Measurements from ENCODE around the gene KRT16. TPM values are rescaled to one million over a fixed set of nuclear protein-coding genes. Genes with fewer than 3 reads are reported as not detected.

Gene KRT16
- total and polyA plus RNA-seq, 2 of the 8 experiments (the other 6 are each of a cell fraction or from before 2014, with no cell fraction given): not detected

DNA sequence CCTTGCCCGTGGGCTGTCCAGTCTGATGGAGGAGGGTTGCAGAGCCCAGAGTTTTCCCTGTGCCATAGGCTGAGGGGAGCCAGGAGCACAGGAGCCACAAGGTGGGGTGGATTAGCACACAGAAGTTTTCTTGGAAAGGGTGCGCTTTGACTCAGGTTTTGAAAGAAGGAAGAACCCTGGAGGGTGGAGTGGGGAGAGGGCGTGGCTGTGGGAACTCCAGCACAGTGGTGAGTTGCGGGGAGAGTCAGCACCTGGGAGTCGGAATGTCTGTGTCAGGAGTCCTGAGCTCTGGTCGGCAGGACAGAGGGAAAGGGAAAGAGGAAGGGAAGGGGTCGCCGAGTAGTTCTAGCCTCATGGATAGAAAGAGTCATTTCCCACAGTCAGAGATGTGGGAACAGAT is 17.0 kb downstream of the KRT16 start:
- 91% methylated on average over 8 of the region's 8 CpGs; no CpG with 5 or more reads in 1 of the 2 experiments for WGBS, 2 experiments (ENCODE audit: extremely low coverage in 1 of 2, insufficient coverage in 1 of 2, insufficient read length in 1 of 2, insufficient replicate concordance in 2 of 2, low coverage in 1 of 2, low lambda C conversion rate in 2 of 2, missing lambda C conversion rate in 1 of 2)
- Histone ChIP-seq H2BK15ac (ENCODE audit: low read length) (no peak overlapping the region), H4K20me1 (replicated peaks in 1 of 2; ENCODE audit: control insufficient read depth in 1 of 2, insufficient read depth in 2 of 2, low read length in 2 of 2) (peaks cover 0 to 2% of the 10 kb centered on the region in 2 experiments), H2BK120ac (replicated peaks; ENCODE audit: low read depth, low read length) (no peak overlapping the region), H3K9ac (replicated peaks in 1 of 4; ENCODE audit: extremely low read depth in 1 of 4, low read depth in 3 of 4, low read length in 3 of 4) (no peak overlapping the region), H4K5ac (ENCODE audit: insufficient read length, low read depth, low read length) (no peak overlapping the region), H3K18ac (ENCODE audit: extremely low read depth, low read length) (no peak overlapping the region), H2BK20ac (ENCODE audit: low read length) (no peak overlapping the region), H3K4me2 (ENCODE audit: insufficient read depth in 1 of 2, low read depth in 2 of 2, low read length in 2 of 2) (no peak overlapping the region), H2AK5ac (ENCODE audit: low read depth, low read length) (no peak overlapping the region), H3K23ac (ENCODE audit: insufficient read length) (no peak overlapping the region), H2AFZ (ENCODE audit: low read length) (no peak overlapping the region), H3K27me3 (replicated peaks in 1 of 4; ENCODE audit: control insufficient read depth in 3 of 4, extremely low read depth in 1 of 4, insufficient read depth in 3 of 4, low read length in 3 of 4) (no peaks in the 10 kb centered on the region), H3K56ac (replicated peaks; ENCODE audit: insufficient read length, low read depth, low read length) (no peak overlapping the region), H3K9me3 (ENCODE audit: insufficient read depth in 2 of 2, low read depth in 1 of 2, low read length in 1 of 2) (no peaks in the 10 kb centered on the region), H3K79me1 (ENCODE audit: low read depth, low read length) (no peaks in the 10 kb centered on the region), H3K4me1 (replicated peaks in 1 of 4; ENCODE audit: control insufficient read depth in 3 of 4, insufficient read depth in 4 of 4, low read length in 3 of 4) (no peaks in the 10 kb centered on the region), H3K27ac (ENCODE audit: low read depth, low read length) (no peak overlapping the region), H3K23me2 (ENCODE audit: low read depth, low read length) (peaks cover 19% of the 10 kb centered on the region; the same call in 1 of the 2 replicates), H3K14ac (ENCODE audit: insufficient read length) (no peak overlapping the region), H3K36me3 (ENCODE audit: control insufficient read depth in 2 of 4, insufficient read depth in 4 of 4, low read length in 3 of 4) (no peaks in the 10 kb centered on the region), H4K91ac (replicated peaks; ENCODE audit: insufficient read length, low read length) (no peak overlapping the region), H3K4ac (replicated peaks; ENCODE audit: insufficient read length, low read depth, low read length) (no peak overlapping the region), H4K8ac (ENCODE audit: extremely low read depth, insufficient read depth, low read length) (no peak overlapping the region; the same call in 1 of the 2 replicates), H3K79me2 (ENCODE audit: control insufficient read depth in 1 of 2, insufficient read depth in 2 of 2, low read length in 2 of 2) (no peaks in the 10 kb centered on the region), H2BK5ac (ENCODE audit: low read depth, low read length) (no peak overlapping the region), H3K4me3 (ENCODE audit: extremely low read depth in 1 of 4, insufficient read depth in 2 of 4, low read depth in 3 of 4, low read length in 4 of 4) (no peak overlapping the region), H2BK12ac (ENCODE audit: low read depth, low read length) (no peak overlapping the region)
- no peak for FAIRE-seq
- ChIA-PET POLR2A (ENCODE audit: partially characterized antibody) (interaction anchor here (1.4 to 1.9 kb wide), 2 partner anchors 67 to 93 kb away, joined by 5 to 7 read pairs; partner anchors contain the start of genes EIF1 and KRT19), CTCF (ENCODE audit: partially characterized antibody) (interaction anchor here (1.0 to 5.6 kb wide), 8 partner anchors 14 to 71 kb away, joined by 3 to 26 read pairs (median 6); partner anchors contain the start of gene KRT17)
- TF ChIP-seq ATF2 (IDR thresholded peaks at IDR 0.05; ENCODE audit: low read length): no peak
- TF ChIP-seq RBBP5 (IDR thresholded peaks at IDR 0.05; ENCODE audit: borderline replicate concordance, low read depth, low read length): no peak
- TF ChIP-seq, protein P1, sequence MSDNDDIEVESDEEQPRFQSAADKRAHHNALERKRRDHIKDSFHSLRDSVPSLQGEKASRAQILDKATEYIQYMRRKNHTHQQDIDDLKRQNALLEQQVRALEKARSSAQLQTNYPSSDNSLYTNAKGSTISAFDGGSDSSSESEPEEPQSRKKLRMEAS (IDR thresholded peaks at IDR 0.05): no peak
- TF ChIP-seq SIN3A (conservative IDR thresholded peaks at IDR 0.05 in 1 of 2, IDR thresholded peaks at IDR 0.05 in 1 of 2; ENCODE audit: low read depth in 1 of 2, low read length in 2 of 2): no peak
- no peak for DNase-seq (ENCODE audit: low read depth in 1 of 2, low spot score in 2 of 2)

Measured in H1 (cell line).